ENCODE data around the gene FRMD5. TPM values are rescaled to one million over a fixed set of nuclear protein-coding genes. Genes with fewer than 3 reads are reported as not detected.
"Not testable (repeated sequence)": the region's sequence is repeated elsewhere in the genome, so short reads cannot be mapped to it uniquely, and the experiment has no call there.

The FRMD5 gene
- total and polyA plus RNA-seq, 7 donors = 0.41 to 1.8 (median 0.92) TPM

- no peak for TF ChIP-seq POLR2A (IDR thresholded peaks at IDR 0.05)
- no peak for TF ChIP-seq POLR2AphosphoS5 (IDR thresholded peaks at IDR 0.05)
- TF ChIP-seq, protein P1, sequence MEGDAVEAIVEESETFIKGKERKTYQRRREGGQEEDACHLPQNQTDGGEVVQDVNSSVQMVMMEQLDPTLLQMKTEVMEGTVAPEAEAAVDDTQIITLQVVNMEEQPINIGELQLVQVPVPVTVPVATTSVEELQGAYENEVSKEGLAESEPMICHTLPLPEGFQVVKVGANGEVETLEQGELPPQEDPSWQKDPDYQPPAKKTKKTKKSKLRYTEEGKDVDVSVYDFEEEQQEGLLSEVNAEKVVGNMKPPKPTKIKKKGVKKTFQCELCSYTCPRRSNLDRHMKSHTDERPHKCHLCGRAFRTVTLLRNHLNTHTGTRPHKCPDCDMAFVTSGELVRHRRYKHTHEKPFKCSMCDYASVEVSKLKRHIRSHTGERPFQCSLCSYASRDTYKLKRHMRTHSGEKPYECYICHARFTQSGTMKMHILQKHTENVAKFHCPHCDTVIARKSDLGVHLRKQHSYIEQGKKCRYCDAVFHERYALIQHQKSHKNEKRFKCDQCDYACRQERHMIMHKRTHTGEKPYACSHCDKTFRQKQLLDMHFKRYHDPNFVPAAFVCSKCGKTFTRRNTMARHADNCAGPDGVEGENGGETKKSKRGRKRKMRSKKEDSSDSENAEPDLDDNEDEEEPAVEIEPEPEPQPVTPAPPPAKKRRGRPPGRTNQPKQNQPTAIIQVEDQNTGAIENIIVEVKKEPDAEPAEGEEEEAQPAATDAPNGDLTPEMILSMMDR (IDR thresholded peaks at IDR 0.05) = no peak
- TF ChIP-seq EP300 (IDR thresholded peaks at IDR 0.05) = no peak
- DNase-seq = no peak
- Histone ChIP-seq H3K9me3 (no peaks in the 10 kb centered on the region), H3K36me3 (no peaks in the 10 kb centered on the region), H3K4me1 (peaks cover 0 to 8% (median 3%) of the 10 kb centered on the region in 4 donors), H3K4me3 (no peak overlapping the region), H3K27me3 (no peaks in the 10 kb centered on the region), H3K27ac (no peak overlapping the region)
- intact Hi-C loops (cut with DNase I) = no loop called here
- 79 to 81% methylated on average over 7 of the region's 7 CpGs for whole genome bisulfite sequencing, 2 donors
Observed at GRCh38 chr15:44035781-44036699, 159.0 kb downstream of the FRMD5 start.

- TF ChIP-seq POLR2AphosphoS5 (IDR thresholded peaks at IDR 0.05) (no peak), POLR2A (IDR thresholded peaks at IDR 0.05) (no peak), EP300 (IDR thresholded peaks at IDR 0.05) (no peak)
- TF ChIP-seq, protein P1 (IDR thresholded peaks at IDR 0.05) = no peak
- no peak for DNase-seq
- Histone ChIP-seq H3K27me3 (no peaks in the 10 kb centered on the region), H3K4me3 (no peak overlapping the region), H3K4me1 (peaks cover 0 to 8% (median 3%) of the 10 kb centered on the region in 4 donors), H3K9me3 (no peaks in the 10 kb centered on the region), H3K27ac (no peak overlapping the region), H3K36me3 (no peaks in the 10 kb centered on the region)
- intact Hi-C loops (cut with DNase I) = no loop called here
- WGBS, 2 donors = 64 to 70% methylated on average over 3 of the region's 3 CpGs
Observed at GRCh38 chr15:44034933-44035624, 160.0 kb downstream of the FRMD5 start.

- WGBS, 2 donors = 85 to 86% methylated on average over 2 of the region's 2 CpGs
- H3K4me3 ChIP-seq = no peak overlapping the region
- no peaks in the 10 kb centered on the region for H3K9me3 ChIP-seq
- peaks cover 0 to 8% (median 3%) of the 10 kb centered on the region in 4 donors for H3K4me1 ChIP-seq
- no peaks in the 10 kb centered on the region for H3K36me3 ChIP-seq
- H3K27ac ChIP-seq = no peak overlapping the region
- intact Hi-C loops (cut with DNase I) = no loop called here
- TF ChIP-seq POLR2AphosphoS5 (IDR thresholded peaks at IDR 0.05) = no peak
- TF ChIP-seq EP300 (IDR thresholded peaks at IDR 0.05) = no peak
- TF ChIP-seq, protein P1 (IDR thresholded peaks at IDR 0.05) = no peak
- TF ChIP-seq POLR2A (IDR thresholded peaks at IDR 0.05) = no peak
- no peak for DNase-seq
- H3K27me3 ChIP-seq = no peaks in the 10 kb centered on the region
Observed at GRCh38 chr15:44034334-44034733, 160.7 kb downstream of the FRMD5 start.

GRCh38 chr15:44033894-44034293 is 161.2 kb downstream of the FRMD5 start:
- Histone ChIP-seq H3K4me3 (no peak overlapping the region), H3K9me3 (no peaks in the 10 kb centered on the region), H3K27me3 (no peaks in the 10 kb centered on the region), H3K36me3 (no peaks in the 10 kb centered on the region), H3K27ac (no peak overlapping the region), H3K4me1 (peaks cover 0 to 8% (median 3%) of the 10 kb centered on the region in 4 donors)
- intact Hi-C loops (cut with DNase I) = no loop called here
- no peak for DNase-seq
- WGBS, 2 donors = 83 to 87% methylated on average over 1 of the region's 1 CpG
- no peak for TF ChIP-seq EP300 (IDR thresholded peaks at IDR 0.05)
- TF ChIP-seq POLR2A (IDR thresholded peaks at IDR 0.05) = no peak
- TF ChIP-seq, protein P1 (IDR thresholded peaks at IDR 0.05) = no peak
- no peak for TF ChIP-seq POLR2AphosphoS5 (IDR thresholded peaks at IDR 0.05)

DNA sequence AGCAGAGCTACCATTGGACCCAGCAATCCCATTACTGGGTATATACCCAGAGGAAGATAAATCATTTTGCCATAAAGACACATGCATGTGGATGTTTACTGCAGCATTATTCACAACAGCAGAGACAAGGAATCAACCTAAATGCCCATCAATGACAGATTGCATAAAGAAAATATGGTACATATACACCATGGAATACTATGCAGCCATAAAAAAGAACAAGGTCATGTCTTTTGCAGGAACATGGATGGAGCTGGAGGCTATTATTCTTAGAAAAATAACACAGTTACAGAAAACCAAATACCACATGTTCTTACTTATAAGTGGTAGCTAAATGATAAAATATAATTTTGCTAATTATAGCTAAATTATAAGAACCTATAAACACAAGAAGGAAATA is 162.3 kb downstream of the FRMD5 start:
- DNase-seq; H3K9me3 ChIP-seq; intact Hi-C loops (cut with DNase I); H3K36me3 ChIP-seq; H3K4me1 ChIP-seq; H3K4me3 ChIP-seq; H3K27me3 ChIP-seq; H3K27ac ChIP-seq: not testable (repeated sequence)

Measured in sigmoid colon (tissue), 7 donors.